GM18858 (cell line): Measurements from ENCODE around the gene ITPKC.
"Not testable (repeated sequence)": the region's sequence is repeated elsewhere in the genome, so short reads cannot be mapped to it uniquely, and the experiment has no call there.

Source experiments
- ATAC-seq: cut with Tn5 transposase; IDR thresholded peaks from one replicate; pipeline ENCODE4 v1.9.1; 2021; ENCODE audit not compliant: unreplicated experiment

Gene ITPKC

GRCh38 chr19:40714441-40715299, 2.2 kb upstream of the ITPKC start:
- no peak for ATAC-seq

DNA sequence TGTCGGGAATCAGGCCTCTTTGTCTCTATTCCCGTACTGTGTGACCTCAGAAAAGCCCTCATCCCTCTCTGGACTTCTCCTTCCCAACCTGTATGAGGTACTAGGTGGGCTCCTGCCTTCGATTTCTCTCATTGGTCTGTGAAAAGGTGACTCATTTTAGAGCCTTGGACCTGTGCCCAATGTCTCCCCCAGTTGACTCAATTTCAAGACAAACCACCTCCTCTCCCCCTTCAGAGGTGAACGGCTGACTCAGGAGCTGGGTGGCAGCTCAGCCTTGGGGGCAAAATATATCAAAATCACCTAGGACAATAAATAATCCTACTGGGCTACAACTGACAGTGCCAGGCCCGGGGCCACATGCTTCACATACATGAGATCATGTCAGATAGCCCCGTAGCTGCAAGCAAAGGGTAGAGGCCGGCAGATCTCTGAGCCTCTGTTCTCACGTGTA, 856 bp upstream of the ITPKC start:
- no peak for ATAC-seq

- no peak for ATAC-seq
Observed at GRCh38 chr19:40717325-40717879, 490 bp downstream of the ITPKC start.

- ATAC-seq: no peak
Observed at GRCh38 chr19:40717880-40718773, 1.2 kb downstream of the ITPKC start.

DNA sequence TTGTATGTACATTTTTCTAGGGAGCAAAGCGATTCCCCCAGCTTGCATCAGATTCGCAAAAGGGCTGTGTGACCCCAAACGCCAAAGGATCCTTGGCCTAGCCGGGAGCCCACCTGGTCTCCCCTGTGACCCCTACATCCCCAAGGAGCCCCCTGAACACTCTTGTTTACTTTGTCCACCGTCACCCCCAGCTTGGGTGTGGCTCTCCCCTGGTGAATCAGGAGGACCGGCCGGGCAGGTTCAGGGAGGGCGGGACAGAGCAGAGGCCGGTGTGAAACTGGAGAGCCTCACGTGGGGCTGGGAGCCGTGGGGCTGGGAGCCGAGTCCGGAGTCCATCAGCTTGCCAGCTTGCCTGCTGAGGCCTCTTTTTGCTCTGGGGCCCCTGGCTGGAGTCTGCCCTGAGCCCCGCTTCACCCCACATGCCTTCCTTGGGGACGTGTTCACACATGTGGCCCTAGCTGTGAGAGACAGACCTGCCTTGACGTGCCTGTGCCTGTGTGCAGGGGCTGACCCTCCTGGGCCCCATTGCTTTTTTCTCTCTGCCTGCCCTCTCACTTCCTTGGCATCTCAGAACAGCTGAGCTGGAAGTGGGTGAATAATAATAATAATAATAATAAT, 2.0 kb downstream of the ITPKC start:
- no peak for ATAC-seq

DNA sequence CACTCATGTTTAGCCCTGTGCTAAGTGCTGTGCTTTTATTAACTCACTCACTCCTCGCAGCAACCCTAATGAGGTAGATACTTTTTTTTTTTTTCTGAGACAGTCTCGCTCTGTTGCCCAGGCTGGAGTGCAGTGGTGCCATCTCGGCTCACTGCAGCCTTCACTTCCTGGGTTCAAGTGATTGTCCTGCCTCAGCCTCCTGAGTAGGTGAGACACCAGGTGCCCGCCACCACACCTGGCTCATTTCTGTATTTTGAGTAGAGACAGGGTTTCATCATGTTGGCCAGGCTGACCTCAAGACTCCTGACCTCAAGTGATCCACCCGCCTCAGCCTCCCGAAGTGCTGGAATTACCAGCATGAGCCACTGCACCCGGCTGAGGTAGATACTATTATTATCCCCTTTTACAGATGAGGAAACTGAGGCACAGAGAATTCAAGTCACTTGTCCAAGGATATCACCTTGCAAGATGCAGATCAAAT, 2.5 kb downstream of the ITPKC start:
- ATAC-seq: no peak

DNA sequence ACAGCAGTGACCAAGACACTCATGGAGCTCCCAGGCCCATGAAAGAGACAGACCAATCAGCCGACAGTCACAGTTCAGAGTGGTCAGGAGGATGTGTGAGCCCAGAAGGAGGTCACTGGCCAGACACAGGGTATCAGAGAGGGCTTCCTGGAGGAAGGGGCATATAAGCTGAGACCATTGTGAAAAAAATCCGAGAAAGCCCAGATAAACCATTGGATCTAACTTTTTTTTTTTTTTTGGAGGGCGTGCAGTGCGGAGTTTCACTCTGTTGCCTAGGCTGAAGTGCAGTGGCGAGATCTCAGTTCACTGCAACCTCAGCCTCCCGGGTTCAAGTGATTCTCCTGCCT, 4.2 kb downstream of the ITPKC start:
- no peak for ATAC-seq

DNA sequence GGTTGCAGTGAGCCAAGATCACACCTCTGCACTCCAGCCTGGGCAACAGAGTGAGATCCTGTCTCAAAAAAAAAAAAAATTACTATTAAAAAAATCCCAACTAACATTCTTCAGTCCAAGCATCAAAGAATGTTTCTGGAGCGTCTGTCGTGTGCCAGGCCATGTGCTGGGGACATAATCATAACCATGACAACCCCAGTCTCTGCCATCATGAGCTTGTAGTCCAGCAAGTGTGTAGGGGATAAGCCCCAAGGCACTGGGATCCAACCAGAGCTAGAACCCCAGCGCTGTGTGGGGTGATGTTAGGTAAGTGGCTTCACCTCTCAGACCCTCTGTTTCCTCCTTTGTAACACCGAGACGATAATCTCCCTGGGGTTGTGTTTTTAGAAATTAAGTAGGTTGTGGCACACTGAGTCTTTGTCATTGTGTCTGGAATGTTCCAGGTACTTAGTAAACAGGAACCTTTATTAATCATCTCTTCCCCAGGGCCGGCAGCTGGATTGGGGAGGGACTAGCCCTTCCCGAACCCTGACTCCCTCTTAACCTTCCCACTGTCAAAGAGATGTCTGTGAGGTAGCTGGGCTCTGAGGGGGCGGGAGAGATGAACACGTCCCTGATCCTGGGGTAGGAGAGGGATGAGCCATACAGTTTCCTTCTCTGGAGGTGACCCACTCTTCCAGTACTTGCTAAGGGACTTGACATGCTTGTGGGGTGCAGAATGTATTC, 5.2 kb downstream of the ITPKC start:
- ATAC-seq: no peak

GRCh38 chr19:40723661-40724254, 6.8 kb downstream of the ITPKC start:
- ATAC-seq: no peak

- ATAC-seq: no peak
Observed at GRCh38 chr19:40724315-40724714, 7.4 kb downstream of the ITPKC start.

DNA sequence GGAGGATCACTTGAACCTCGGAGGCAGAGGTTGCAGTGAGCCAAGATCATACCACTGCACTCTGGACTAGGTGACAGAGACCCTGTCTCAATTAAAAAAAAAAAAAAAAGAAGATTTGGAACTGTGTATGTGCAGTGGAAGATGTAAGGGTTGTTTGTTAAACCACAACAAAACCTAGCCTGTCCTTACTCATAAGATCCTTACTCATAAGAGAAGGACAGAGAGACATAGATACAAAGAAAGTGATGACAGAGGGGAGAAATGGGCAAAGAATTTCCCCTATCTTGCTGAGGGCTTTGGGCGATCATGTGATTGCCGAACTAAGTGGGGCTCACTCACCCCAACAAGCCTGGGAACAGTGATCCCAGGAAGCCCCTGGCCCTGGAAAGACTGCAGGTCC, 7.9 kb downstream of the ITPKC start:
- ATAC-seq: no peak

DNA sequence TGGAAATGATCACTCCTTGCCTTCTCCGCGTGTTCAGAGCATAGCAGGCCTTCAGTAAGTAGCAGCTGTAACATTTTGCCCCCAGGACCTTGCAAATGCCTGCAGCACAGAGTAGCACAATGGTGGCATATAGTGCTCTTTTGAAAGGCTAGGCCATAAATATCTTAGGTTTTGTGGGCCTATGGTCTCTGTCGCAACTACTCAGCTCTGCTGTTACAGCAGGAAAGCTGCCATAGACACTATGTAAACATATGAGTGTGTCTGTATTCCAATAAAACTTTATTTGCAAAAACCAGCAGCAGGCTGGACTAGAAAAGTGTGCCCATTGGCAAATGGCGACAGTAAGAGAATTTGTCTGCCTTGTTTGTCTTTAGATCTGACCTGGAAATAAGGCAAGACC, 9.4 kb downstream of the ITPKC start:
- ATAC-seq: no peak

GRCh38 chr19:40730065-40730464, 13.2 kb downstream of the ITPKC start:
- not testable (repeated sequence) for ATAC-seq

GRCh38 chr19:40732304-40732703, 15.4 kb downstream of the ITPKC start:
- ATAC-seq: not testable (repeated sequence)

DNA sequence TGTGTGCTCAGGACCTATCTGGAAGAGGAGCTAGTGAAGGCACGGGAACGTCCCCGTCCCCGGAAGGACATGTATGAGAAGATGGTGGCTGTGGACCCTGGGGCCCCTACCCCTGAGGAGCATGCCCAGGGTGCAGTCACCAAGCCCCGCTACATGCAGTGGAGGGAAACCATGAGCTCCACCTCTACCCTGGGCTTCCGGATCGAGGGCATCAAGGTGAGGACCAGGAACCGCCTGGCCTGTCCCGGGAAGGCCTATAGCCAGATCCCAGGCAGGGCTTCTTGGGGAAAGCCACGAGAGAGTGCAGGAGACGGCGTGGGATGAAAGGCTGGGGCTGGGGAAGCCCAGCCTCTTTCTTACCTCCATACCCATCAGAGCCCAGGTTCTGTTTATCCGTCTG, 16.2 kb downstream of the ITPKC start:
- ATAC-seq: no peak

DNA sequence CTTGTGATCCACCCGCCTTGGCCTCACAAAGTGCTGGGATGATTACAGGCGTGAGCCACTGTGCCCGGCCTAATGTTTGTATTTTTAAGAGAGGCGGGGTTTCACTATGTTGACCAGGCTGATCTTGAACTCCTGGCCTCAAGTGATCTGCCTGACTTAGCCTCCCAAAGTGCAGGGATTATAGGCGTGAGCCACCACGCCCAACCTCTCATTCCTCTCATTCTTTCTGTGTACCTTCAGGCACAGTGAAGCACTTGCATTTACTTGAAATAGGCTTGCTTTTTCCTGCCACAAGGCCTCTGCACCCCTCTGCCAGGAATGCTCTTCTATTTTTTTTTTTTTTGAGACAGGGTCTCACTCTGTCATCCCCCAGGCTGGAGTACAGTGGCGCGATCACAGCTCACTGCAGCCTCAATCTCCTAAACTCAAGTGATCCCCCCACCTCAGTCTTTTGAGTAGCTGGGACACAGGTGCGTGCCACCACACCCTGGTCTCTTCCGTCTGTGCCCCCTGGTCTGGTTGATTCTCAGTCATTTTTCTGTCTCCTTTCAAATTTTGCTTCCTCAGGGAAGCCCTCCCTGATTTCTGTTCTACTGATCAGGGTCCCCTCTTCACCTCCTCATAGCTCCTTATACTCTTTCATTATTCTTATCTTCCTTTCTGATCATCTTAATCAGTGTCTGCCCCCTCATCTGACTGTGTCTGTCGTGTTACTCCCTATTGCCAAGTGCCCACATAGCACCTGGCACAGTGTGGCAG, 18.3 kb downstream of the ITPKC start:
- no peak for ATAC-seq

- ATAC-seq: no peak
Observed at GRCh38 chr19:40736661-40737060, 19.7 kb downstream of the ITPKC start.

DNA sequence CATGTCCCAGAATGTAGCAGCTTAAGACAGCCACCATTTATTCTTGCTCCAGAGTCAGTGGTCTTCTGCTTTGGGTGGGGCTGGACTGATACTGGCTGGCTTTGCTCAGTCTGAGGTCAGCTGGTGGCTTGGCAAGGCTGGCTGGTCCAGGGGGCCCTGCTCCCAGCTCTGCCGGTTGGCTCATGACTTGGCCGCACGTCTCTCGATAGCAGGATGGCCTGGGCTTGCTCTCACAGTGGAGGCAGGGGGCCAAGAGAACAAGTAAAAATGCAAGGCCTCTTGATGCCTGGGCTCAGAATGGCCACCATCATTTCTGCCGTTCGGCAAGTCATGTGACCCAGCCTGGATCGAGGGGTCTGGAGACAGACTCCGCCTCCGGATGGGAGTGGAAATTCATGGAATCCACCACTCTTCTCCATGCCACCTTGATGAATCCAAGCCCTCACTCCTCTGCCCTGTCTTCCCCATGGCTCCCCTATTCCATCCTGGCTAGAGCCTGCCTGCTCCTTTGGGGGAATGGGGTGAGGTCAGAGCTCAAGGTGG, 20.3 kb downstream of the ITPKC start:
- no peak for ATAC-seq
